Ovary (tissue), 9 donors: ENCODE measurements around the gene CACNA1C. TPM values are rescaled to one million over a fixed set of nuclear protein-coding genes. Genes with fewer than 3 reads are reported as not detected.

Experiments
- DNase-seq, 5 donors: peaks; one replicate each; pipeline ENCODE4 v3.0.0-alpha.2; 2019 to 2020
- H3K27ac ChIP-seq, 2 donors: fragments of 200-600 bp; one replicate each; pipeline versions ENCODE4 v1.5.1 to v1.8.0; 2019 to 2022
- H3K27me3 ChIP-seq: fragments of 200-600 bp; one replicate; pipeline ENCODE4 v1.8.0; 2022
- H3K36me3 ChIP-seq: fragments of 200-600 bp; sonication (generic); one replicate; pipeline ENCODE4 v1.5.1; 2019
- H3K4me1 ChIP-seq: one replicate; pipeline ENCODE4 v1.8.1; 2013; ENCODE audit warnings: mild to moderate bottlenecking, moderate library complexity; ENCODE audit not compliant: insufficient read depth
- H3K4me3 ChIP-seq: fragments of 200-600 bp; sonication (generic); one replicate; pipeline ENCODE4 v1.5.1; 2017
- H3K9me3 ChIP-seq, 2 donors: fragments of 200-600 bp in 1 of 2; sonication (generic) in 1 of 2; one replicate each; pipeline versions ENCODE4 v1.5.1 to v1.8.1; 2013 to 2019; ENCODE audit warnings: mild to moderate bottlenecking in 1 of 2, moderate library complexity in 1 of 2
- CTCF ChIP-seq, 3 donors: fragments of 450-650 bp in 2 of 3; fragments of 200-600 bp in 1 of 3; IDR thresholded peaks; one replicate each; pipeline versions ENCODE4 v1.5.1 to v1.8.0; 2016 to 2022; ENCODE audit warnings: antibody characterized with exemption in 3 of 3, mild to moderate bottlenecking in 1 of 3
- EP300 ChIP-seq: sonication (generic); formaldehyde crosslinking; IDR thresholded peaks from one replicate; pipeline ENCODE4 v1.6.1; 2017; ENCODE audit warnings: antibody characterized with exemption
- POLR2A ChIP-seq: fragments of 450-650 bp; IDR thresholded peaks from one replicate; pipeline ENCODE4 v1.6.1; 2017; ENCODE audit warnings: antibody characterized with exemption, mild to moderate bottlenecking, moderate library complexity
- whole genome bisulfite sequencing, 3 donors: extraction: QIAGEN DNeasy Blood & Tissue Kit in 1 of 3; methylation state at CpG; one replicate each; pipeline versions ENCODE4 v1.1.5 to v1.1.7; 2013 to 2017; 5-methylcytosine and 5-hydroxymethylcytosine counted together
- intact Hi-C, 4 donors: fragments of 100-400 bp; cut with DNase I; formaldehyde crosslinking; loops; one replicate each; pipeline versions ENCODE4 v1.11.0 to v1.15.1; 2022 to 2023
- polyA plus RNA-seq, 2 donors: library from polyadenylated mRNA; stranded (reverse); fragments of 200-250 nt in 1 of 2; fragments of 350-450 nt in 1 of 2; fragmentation: Illumina TruSeq in 1 of 2; extraction: RNeasy Lipid Tissue Mini Kit (QIAGEN cat#74804) in 1 of 2; gene quantifications; one replicate each; pipeline ENCODE4 v1.2.3, GENCODE V29; 2013 to 2014
- total RNA-seq, 7 donors: library from RNA; depleted of rRNA in 2 of 7; stranded (reverse); fragments of >200 nt in 2 of 7; fragmentation: NEBNext Ultra II Directional in 3 of 7; extraction: Animal tissue kit (Norgen Biotek cat#: 25700) in 3 of 7; gene quantifications; one replicate each; pipeline versions ENCODE4 v1.1.0 to v1.2.4, GENCODE V29; 2016 to 2023
- donor health status: DM: no; HTN: no; CAD: no; lungs with moderate emphysema.
- donor health status: DM: no; HTN: no; CAD: no.
- donor health status: Bipolar disorder and iron deficiency.
- donor health status: DM: yes; HTN: yes; CAD: no.
- donor health status: DM: no; HTN: no; CAD: no.
- donor health status: DM: yes; HTN: yes; CAD: no.

CACNA1C gene
- total and polyA plus RNA-seq, 9 donors: 2.2 to 8.3 (median 3.7) TPM

DNA sequence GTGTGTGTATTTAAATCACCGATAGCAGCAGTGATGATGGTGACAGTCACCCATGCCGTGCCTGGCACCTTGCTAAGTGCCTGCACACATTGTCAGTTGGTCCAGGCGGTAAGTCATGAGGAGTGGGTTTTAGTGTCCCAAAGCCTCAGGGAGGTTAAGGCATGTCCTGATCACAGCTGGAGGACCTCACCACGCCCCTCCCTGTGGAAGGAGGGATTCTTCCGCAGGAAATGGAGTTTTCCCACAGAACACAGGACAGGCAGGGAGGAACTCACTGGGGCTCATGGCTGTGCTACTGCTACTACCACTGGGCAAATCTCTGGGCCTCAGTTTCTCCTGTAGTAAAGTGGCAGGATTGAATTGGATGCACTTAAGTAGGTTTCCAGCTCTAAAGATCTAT, 142.3 kb downstream of the CACNA1C start:
- Histone ChIP-seq H3K4me1 (peaks cover 5% of the 10 kb centered on the region), H3K9me3 (no peaks in the 10 kb centered on the region), H3K36me3 (no peaks in the 10 kb centered on the region), H3K27me3 (no peaks in the 10 kb centered on the region), H3K4me3 (no peak overlapping the region), H3K27ac (no peak overlapping the region)
- intact Hi-C loops: loop anchor here in 1 of 4 donors (5.0 kb wide), 1 partner anchor 368 kb away; no protein-coding TSS in a partner anchor
- DNase-seq: no peak
- TF ChIP-seq CTCF (IDR thresholded peaks at IDR 0.05) (no peak), EP300 (no peak), POLR2A (no peak)
- WGBS, 3 donors: 77 to 89% (median 82%) methylated on average over 5 of the region's 5 CpGs

- H3K4me1 ChIP-seq: peaks cover 5% of the 10 kb centered on the region
- DNase-seq: peak in 3 of 5 donors; percentile 24 to 51 (median 45)
- H3K27ac ChIP-seq: no peak overlapping the region
- WGBS, 3 donors: 30 to 31% (median 31%) methylated on average over 18 of the region's 18 CpGs
- no peaks in the 10 kb centered on the region for H3K36me3 ChIP-seq
- H3K9me3 ChIP-seq: no peaks in the 10 kb centered on the region
- TF ChIP-seq EP300: no peak
- TF ChIP-seq POLR2A: no peak
- TF ChIP-seq CTCF (IDR thresholded peaks at IDR 0.05): no peak
- no peak overlapping the region for H3K4me3 ChIP-seq
- intact Hi-C loops: loop anchor here in 1 of 4 donors (5.0 kb wide), 1 partner anchor 371 kb away; no protein-coding TSS in a partner anchor
- no peaks in the 10 kb centered on the region for H3K27me3 ChIP-seq
Measured at GRCh38 chr12:2198005-2198501, 145.3 kb downstream of the CACNA1C start.

DNA sequence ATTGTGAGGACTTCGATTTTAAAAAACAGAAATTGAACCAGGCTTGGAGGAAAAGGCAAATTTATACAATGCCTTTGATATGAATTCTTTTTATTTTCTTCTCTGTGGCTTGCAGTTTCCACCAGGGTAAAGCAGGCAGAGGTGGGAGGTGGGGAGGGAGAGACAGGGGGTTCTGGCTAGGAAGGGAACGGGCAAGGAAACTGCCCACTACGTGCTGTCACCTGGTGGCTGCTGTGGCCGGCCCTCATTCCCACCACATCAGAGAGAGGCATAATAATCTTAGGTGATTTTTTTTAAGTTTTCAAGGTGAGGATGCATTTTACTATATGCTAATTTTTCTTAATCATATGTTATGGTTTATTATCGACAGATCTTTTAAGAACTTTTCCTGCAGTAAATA, 145.8 kb downstream of the CACNA1C start:
- DNase-seq: no peak
- Histone ChIP-seq H3K4me1 (peaks cover 5% of the 10 kb centered on the region), H3K9me3 (no peaks in the 10 kb centered on the region), H3K27me3 (no peaks in the 10 kb centered on the region), H3K36me3 (no peaks in the 10 kb centered on the region), H3K27ac (no peak overlapping the region), H3K4me3 (no peak overlapping the region)
- 50 to 61% (median 58%) methylated on average over 5 of the region's 5 CpGs for WGBS, 3 donors
- intact Hi-C loops: loop anchor here in 1 of 4 donors (5.0 kb wide), 1 partner anchor 371 kb away; no protein-coding TSS in a partner anchor
- TF ChIP-seq POLR2A (no peak), EP300 (no peak), CTCF (IDR thresholded peaks at IDR 0.05) (no peak)

GRCh38 chr12:2205996-2206395, 153.2 kb downstream of the CACNA1C start:
- no peaks in the 10 kb centered on the region for H3K9me3 ChIP-seq
- no peaks in the 10 kb centered on the region for H3K4me1 ChIP-seq
- no peak for DNase-seq
- H3K4me3 ChIP-seq: no peak overlapping the region
- 81 to 92% (median 88%) methylated on average over 7 of the region's 7 CpGs for WGBS, 3 donors
- no peak overlapping the region for H3K27ac ChIP-seq
- intact Hi-C loops: no loop called here
- no peaks in the 10 kb centered on the region for H3K27me3 ChIP-seq
- no peak for TF ChIP-seq EP300
- TF ChIP-seq POLR2A: no peak
- no peak for TF ChIP-seq CTCF (IDR thresholded peaks at IDR 0.05)
- no peaks in the 10 kb centered on the region for H3K36me3 ChIP-seq
